ENCODE results near the gene KCNQ5.

GRCh38 chr6:72835749-72836148, 213.9 kb downstream of the KCNQ5 start:
- TF ChIP-seq CTCF (IDR thresholded peaks at IDR 0.05; ENCODE audit: low read length) = no peak
- TF ChIP-seq EZH2 (IDR thresholded peaks at IDR 0.05; ENCODE audit: borderline replicate concordance, low read length) = no peak
